ENCODE data around the gene C10orf88.

Gene C10orf88

GRCh38 chr10:122953902-122954730 is at the start of gene C10orf88:
TSS of gene C10orf88 (minus strand) at chr10:122954227. CDS start at chr10:122954178, 49 bp downstream.
- DNase-seq = peak; percentile 96

- DNase-seq = no peak
Observed at GRCh38 chr10:123001370-123001769, 47.3 kb upstream of the C10orf88 start.

- DNase-seq = no peak
Observed at GRCh38 chr10:123000155-123000554, 46.1 kb upstream of the C10orf88 start.

- DNase-seq = no peak
Observed at GRCh38 chr10:122999347-122999746, 45.3 kb upstream of the C10orf88 start.

- no peak for DNase-seq
Observed at GRCh38 chr10:122998934-122999333, 44.9 kb upstream of the C10orf88 start.

- DNase-seq = no peak
Observed at GRCh38 chr10:122998360-122998917, 44.4 kb upstream of the C10orf88 start.

- no peak for DNase-seq
Observed at GRCh38 chr10:122997864-122998263, 43.8 kb upstream of the C10orf88 start.

- DNase-seq = no peak
Observed at GRCh38 chr10:122995936-122996335, 41.9 kb upstream of the C10orf88 start.

- DNase-seq = no peak
Observed at GRCh38 chr10:122993797-122994336, 39.8 kb upstream of the C10orf88 start.

GRCh38 chr10:122992031-122992585 is 38.1 kb upstream of the C10orf88 start:
- no peak for DNase-seq

- no peak for DNase-seq
Observed at GRCh38 chr10:122990278-122990677, 36.3 kb upstream of the C10orf88 start.

- DNase-seq = no peak
Observed at GRCh38 chr10:122988501-122988900, 34.5 kb upstream of the C10orf88 start.

GRCh38 chr10:122986335-122986734 is 32.3 kb upstream of the C10orf88 start:
- DNase-seq = no peak

- no peak for DNase-seq
Observed at GRCh38 chr10:122984708-122985107, 30.7 kb upstream of the C10orf88 start.

- DNase-seq = no peak
Observed at GRCh38 chr10:122983898-122984297, 29.9 kb upstream of the C10orf88 start.

- no peak for DNase-seq
Observed at GRCh38 chr10:122981066-122981464, 27.0 kb upstream of the C10orf88 start.

GRCh38 chr10:122980209-122981065 is 26.4 kb upstream of the C10orf88 start, which contains the start of gene PSTK:
TSS of gene PSTK (plus strand) at chr10:122980401. CDS start at chr10:122980480, 79 bp downstream.
- DNase-seq = peak; percentile 92

GRCh38 chr10:122974543-122975064 is 20.6 kb upstream of the C10orf88 start:
- no peak for DNase-seq

GRCh38 chr10:122974023-122974422 is 20.0 kb upstream of the C10orf88 start:
- DNase-seq = no peak

- no peak for DNase-seq
Observed at GRCh38 chr10:122968698-122969097, 14.7 kb upstream of the C10orf88 start.

GRCh38 chr10:122966879-122967278 is 12.9 kb upstream of the C10orf88 start:
- no peak for DNase-seq

GRCh38 chr10:122962405-122962804 is 8.4 kb upstream of the C10orf88 start:
- DNase-seq = no peak

All from stimulated activated CD8-positive, alpha-beta memory T cell treated with anti-CD3 and anti-CD28 coated beads, Interleukin-4, amount 100 ng/mL, for 48 hours (primary cell).